ENCODE data around the gene SCAF4. TPM values are rescaled to one million over a fixed set of nuclear protein-coding genes. Genes with fewer than 3 reads are reported as not detected.
"Not testable (repeated sequence)": the region's sequence is repeated elsewhere in the genome, so short reads cannot be mapped to it uniquely, and the experiment has no call there.

Gene SCAF4
- total RNA-seq, 2 experiments from 2014 or later: 52.0 to 53.9 TPM

- ATAC-seq (no peak), DNase-seq (peak; percentile 67)
- Mint-ChIP-seq H3K27ac (peak overlapping the region; percentile 37), H3K4me3 (peak overlapping the region; percentile 23), H3K27me3 (peaks cover 2% of the 10 kb centered on the region), H3K4me1 (peaks cover 40% of the 10 kb centered on the region), H3K36me3 (peaks cover 8% of the 10 kb centered on the region), H3K9me3 (ENCODE audit: low read depth) (no peaks in the 10 kb centered on the region)
- CTCF ChIA-PET: interaction anchor here (1.0 kb wide), 1 partner anchor 38 kb away, joined by 3 read pairs; no protein-coding TSS in a partner anchor
Measured at GRCh38 chr21:31656199-31657095, 75.5 kb downstream of the SCAF4 start.

GRCh38 chr21:31654821-31655580 is 76.9 kb downstream of the SCAF4 start:
- H3K36me3 Mint-ChIP-seq; ATAC-seq; DNase-seq; CTCF ChIA-PET; H3K9me3 Mint-ChIP-seq (ENCODE audit: low read depth): not testable (repeated sequence)
- peak overlapping the region; percentile 54 for H3K27ac Mint-ChIP-seq
- H3K4me1 Mint-ChIP-seq: peaks cover 29% of the 10 kb centered on the region
- H3K4me3 Mint-ChIP-seq: peak overlapping the region; percentile 62
- peaks cover 10% of the 10 kb centered on the region for H3K27me3 Mint-ChIP-seq

GRCh38 chr21:31654340-31654739 is 77.6 kb downstream of the SCAF4 start:
- Mint-ChIP-seq H3K36me3 (peaks cover 2% of the 10 kb centered on the region), H3K9me3 (ENCODE audit: low read depth) (no peaks in the 10 kb centered on the region), H3K27me3 (peaks cover 13% of the 10 kb centered on the region), H3K27ac (no peak overlapping the region), H3K4me3 (no peak overlapping the region), H3K4me1 (peaks cover 29% of the 10 kb centered on the region)
- ATAC-seq (no peak), DNase-seq (no peak)
- CTCF ChIA-PET: no interaction called here

GRCh38 chr21:31651491-31651890 is 80.4 kb downstream of the SCAF4 start:
- CTCF ChIA-PET, H3K27ac Mint-ChIP-seq: not testable (repeated sequence)

GRCh38 chr21:31650930-31651329 is 81.0 kb downstream of the SCAF4 start:
- Mint-ChIP-seq H3K4me1 (peaks cover 14% of the 10 kb centered on the region), H3K27me3 (peaks cover 13% of the 10 kb centered on the region), H3K36me3 (no peaks in the 10 kb centered on the region), H3K27ac (no peak overlapping the region), H3K9me3 (ENCODE audit: low read depth) (no peaks in the 10 kb centered on the region), H3K4me3 (no peak overlapping the region)
- ATAC-seq (no peak), DNase-seq (no peak)
- CTCF ChIA-PET: no interaction called here

More at GRCh38 chr21:31651491-31651890, 80.4 kb downstream of the SCAF4 start:
- Mint-ChIP-seq H3K27me3 (peaks cover 13% of the 10 kb centered on the region), H3K4me1 (peaks cover 19% of the 10 kb centered on the region)
- not testable (repeated sequence) for H3K4me3 Mint-ChIP-seq; H3K36me3 Mint-ChIP-seq; ATAC-seq; H3K9me3 Mint-ChIP-seq (ENCODE audit: low read depth); DNase-seq

GRCh38 chr21:31647650-31648049 is 84.3 kb downstream of the SCAF4 start:
- ATAC-seq: no peak
- H3K4me3 Mint-ChIP-seq: no peak overlapping the region
- no peaks in the 10 kb centered on the region for H3K4me1 Mint-ChIP-seq
- no peak overlapping the region for H3K27ac Mint-ChIP-seq
- DNase-seq: no peak
- H3K27me3 Mint-ChIP-seq: peaks cover 11% of the 10 kb centered on the region
- no peaks in the 10 kb centered on the region for H3K9me3 Mint-ChIP-seq (ENCODE audit: low read depth)
- H3K36me3 Mint-ChIP-seq: no peaks in the 10 kb centered on the region
- CTCF ChIA-PET: no interaction called here

GRCh38 chr21:31644643-31645042 is 87.3 kb downstream of the SCAF4 start:
- DNase-seq (no peak), ATAC-seq (no peak)
- Mint-ChIP-seq H3K9me3 (ENCODE audit: low read depth) (no peaks in the 10 kb centered on the region), H3K4me3 (no peak overlapping the region), H3K4me1 (no peaks in the 10 kb centered on the region), H3K27me3 (no peaks in the 10 kb centered on the region), H3K27ac (no peak overlapping the region), H3K36me3 (no peaks in the 10 kb centered on the region)
- CTCF ChIA-PET: no interaction called here

- peaks cover 3% of the 10 kb centered on the region for H3K9me3 Mint-ChIP-seq (ENCODE audit: low read depth)
- no peak for DNase-seq
- CTCF ChIA-PET: no interaction called here
- no peaks in the 10 kb centered on the region for H3K27me3 Mint-ChIP-seq
- peaks cover 4% of the 10 kb centered on the region for H3K36me3 Mint-ChIP-seq
- no peaks in the 10 kb centered on the region for H3K4me1 Mint-ChIP-seq
- no peak overlapping the region for H3K27ac Mint-ChIP-seq
- no peak overlapping the region for H3K4me3 Mint-ChIP-seq
- ATAC-seq: no peak
Measured at GRCh38 chr21:31641416-31641922, 90.4 kb downstream of the SCAF4 start.

GRCh38 chr21:31636874-31637273 is 95.0 kb downstream of the SCAF4 start:
- ATAC-seq (no peak), DNase-seq (no peak)
- no peak overlapping the region for H3K4me3 Mint-ChIP-seq
- peaks cover 3% of the 10 kb centered on the region for H3K9me3 Mint-ChIP-seq (ENCODE audit: low read depth)
- H3K27me3 Mint-ChIP-seq: no peaks in the 10 kb centered on the region
- no peak overlapping the region for H3K27ac Mint-ChIP-seq
- CTCF ChIA-PET: no interaction called here
- H3K36me3 Mint-ChIP-seq: peaks cover 4% of the 10 kb centered on the region
- peaks cover 2% of the 10 kb centered on the region for H3K4me1 Mint-ChIP-seq

GRCh38 chr21:31634993-31635392 is 96.9 kb downstream of the SCAF4 start:
- H3K27ac Mint-ChIP-seq: no peak overlapping the region
- peaks cover 2% of the 10 kb centered on the region for H3K4me1 Mint-ChIP-seq
- CTCF ChIA-PET: no interaction called here
- H3K9me3 Mint-ChIP-seq (ENCODE audit: low read depth): peaks cover 3% of the 10 kb centered on the region
- H3K4me3 Mint-ChIP-seq: no peak overlapping the region
- DNase-seq (no peak), ATAC-seq (no peak)
- peaks cover 4% of the 10 kb centered on the region for H3K36me3 Mint-ChIP-seq
- no peaks in the 10 kb centered on the region for H3K27me3 Mint-ChIP-seq

GRCh38 chr21:31631881-31632280 is 100.0 kb downstream of the SCAF4 start:
- H3K36me3 Mint-ChIP-seq; H3K27me3 Mint-ChIP-seq; H3K9me3 Mint-ChIP-seq (ENCODE audit: low read depth); ATAC-seq; H3K4me1 Mint-ChIP-seq; DNase-seq; CTCF ChIA-PET; H3K27ac Mint-ChIP-seq; H3K4me3 Mint-ChIP-seq: not testable (repeated sequence)

- Mint-ChIP-seq H3K9me3 (ENCODE audit: low read depth) (no peaks in the 10 kb centered on the region), H3K27ac (no peak overlapping the region), H3K27me3 (peaks cover 2% of the 10 kb centered on the region), H3K4me1 (peaks cover under 1% of the 10 kb centered on the region), H3K36me3 (no peaks in the 10 kb centered on the region), H3K4me3 (no peak overlapping the region)
- DNase-seq: no peak
- CTCF ChIA-PET: no interaction called here
- no peak for ATAC-seq
Measured at GRCh38 chr21:31629972-31630711, 101.8 kb downstream of the SCAF4 start.

GRCh38 chr21:31624961-31625491 is 106.9 kb downstream of the SCAF4 start:
- Mint-ChIP-seq H3K4me3 (no peak overlapping the region), H3K27me3 (peaks cover 2% of the 10 kb centered on the region), H3K27ac (no peak overlapping the region), H3K36me3 (no peaks in the 10 kb centered on the region), H3K9me3 (ENCODE audit: low read depth) (no peaks in the 10 kb centered on the region), H3K4me1 (peaks cover 6% of the 10 kb centered on the region)
- ATAC-seq (no peak), DNase-seq (no peak)
- CTCF ChIA-PET: interaction anchor here (1.5 kb wide), 1 partner anchor 20 kb away, joined by 3 read pairs; no protein-coding TSS in a partner anchor
